ENCODE measurements around the gene SHISA9.

The SHISA9 gene

GRCh38 chr16:13134836-13135235 is 233.4 kb downstream of the SHISA9 start:
- no peak for DNase-seq

- DNase-seq: no peak
These were observed 235.5 kb downstream of the SHISA9 start for GRCh38 chr16:13136901-13137300.

- DNase-seq: no peak
These were observed 237.1 kb downstream of the SHISA9 start for GRCh38 chr16:13138528-13138927.

GRCh38 chr16:13139661-13140241 is 238.4 kb downstream of the SHISA9 start:
- DNase-seq: no peak

- no peak for DNase-seq
These were observed 242.2 kb downstream of the SHISA9 start for GRCh38 chr16:13143551-13143950.

GRCh38 chr16:13146829-13147228 is 245.4 kb downstream of the SHISA9 start:
- no peak for DNase-seq

GRCh38 chr16:13148294-13148693 is 246.9 kb downstream of the SHISA9 start:
- no peak for DNase-seq

GRCh38 chr16:13148836-13149235 is 247.4 kb downstream of the SHISA9 start:
- no peak for DNase-seq

GRCh38 chr16:13150181-13150885 is 248.9 kb downstream of the SHISA9 start:
- DNase-seq: no peak

GRCh38 chr16:13153696-13154095 is 252.3 kb downstream of the SHISA9 start:
- no peak for DNase-seq

GRCh38 chr16:13154799-13155198 is 253.4 kb downstream of the SHISA9 start:
- no peak for DNase-seq

GRCh38 chr16:13155377-13155776 is 254.0 kb downstream of the SHISA9 start:
- DNase-seq: no peak

GRCh38 chr16:13155780-13156179 is 254.4 kb downstream of the SHISA9 start:
- DNase-seq: no peak

- no peak for DNase-seq
These were observed 255.7 kb downstream of the SHISA9 start for GRCh38 chr16:13157082-13157481.

- no peak for DNase-seq
These were observed 257.0 kb downstream of the SHISA9 start for GRCh38 chr16:13158427-13158826.

GRCh38 chr16:13165024-13165423 is 263.6 kb downstream of the SHISA9 start:
- DNase-seq: no peak

GRCh38 chr16:13168091-13168572 is 266.7 kb downstream of the SHISA9 start:
- no peak for DNase-seq

- no peak for DNase-seq
These were observed 269.9 kb downstream of the SHISA9 start for GRCh38 chr16:13171313-13171712.

GRCh38 chr16:13176711-13177110 is 275.3 kb downstream of the SHISA9 start:
- no peak for DNase-seq

GRCh38 chr16:13178318-13178717 is 276.9 kb downstream of the SHISA9 start:
- DNase-seq: no peak

- no peak for DNase-seq
These were observed 280.0 kb downstream of the SHISA9 start for GRCh38 chr16:13181432-13181831.

GRCh38 chr16:13186813-13187212 is 285.4 kb downstream of the SHISA9 start:
- DNase-seq: no peak

- no peak for DNase-seq
These were observed 287.9 kb downstream of the SHISA9 start for GRCh38 chr16:13189250-13189649.

- DNase-seq: no peak
These were observed 292.3 kb downstream of the SHISA9 start for GRCh38 chr16:13193721-13194120.

GRCh38 chr16:13194766-13195165 is 293.4 kb downstream of the SHISA9 start:
- no peak for DNase-seq
